Astrocyte of the cerebellum (primary cell): ENCODE measurements around the gene UBAC2.

Experiments
- DNase-seq: peaks from one replicate; pipeline ENCODE4 v3.0.0-alpha.2; 2011; ENCODE audit warnings: low read depth
- H3K4me3 ChIP-seq: 2 replicates; pipeline ENCODE4 v1.5.1; 2011; ENCODE audit warnings: mild to moderate bottlenecking, low read depth, low read length, moderate library complexity
- CTCF ChIP-seq: IDR thresholded peaks from 2 replicates; pipeline ENCODE4 v1.5.1; 2012; ENCODE audit warnings: low read length, low read depth, moderate library complexity, mild to moderate bottlenecking; ENCODE audit errors: missing control alignments
- in situ Hi-C: cut with HindIII; loops from 2 replicates; pipeline ENCODE4 v1.10.0; 2017; ENCODE audit warnings: low sequenced_read_pairs

UBAC2 gene

GRCh38 chr13:99345345-99345744, 144.7 kb downstream of the UBAC2 start:
- DNase-seq: no peak
- in situ Hi-C loops: no loop called here
- H3K4me3 ChIP-seq: no peak overlapping the region
- TF ChIP-seq CTCF: no peak

- no peak for TF ChIP-seq CTCF
- no peak for DNase-seq
- in situ Hi-C loops: no loop called here
- H3K4me3 ChIP-seq: no peak overlapping the region
These were observed 145.8 kb downstream of the UBAC2 start for GRCh38 chr13:99346335-99347042.

- DNase-seq: no peak
- in situ Hi-C loops: no loop called here
- H3K4me3 ChIP-seq: no peak overlapping the region
- no peak for TF ChIP-seq CTCF
These were observed 146.8 kb downstream of the UBAC2 start for GRCh38 chr13:99347335-99347878.

- in situ Hi-C loops: no loop called here
- H3K4me3 ChIP-seq: no peak overlapping the region
- no peak for DNase-seq
- no peak for TF ChIP-seq CTCF
These were observed 147.3 kb downstream of the UBAC2 start for GRCh38 chr13:99347911-99348451.

GRCh38 chr13:99350191-99350590, 149.5 kb downstream of the UBAC2 start:
- no peak overlapping the region for H3K4me3 ChIP-seq
- in situ Hi-C loops: loop anchor here (5.0 kb wide), 2 partner anchors 38 to 57 kb away; no protein-coding TSS in a partner anchor
- no peak for DNase-seq
- no peak for TF ChIP-seq CTCF

GRCh38 chr13:99351772-99352171, 151.1 kb downstream of the UBAC2 start:
- H3K4me3 ChIP-seq: no peak overlapping the region
- no peak for DNase-seq
- no peak for TF ChIP-seq CTCF
- in situ Hi-C loops: loop anchor here (5.0 kb wide), 2 partner anchors 39 to 56 kb away; no protein-coding TSS in a partner anchor
